GM19438 (cell line): ENCODE data around the gene TNF.

Experiments
- ATAC-seq: cut with Tn5 transposase; IDR thresholded peaks from one replicate; pipeline ENCODE4 v1.9.1; 2021; ENCODE audit warnings: low read depth; ENCODE audit not compliant: unreplicated experiment

The TNF gene

GRCh38 chr6:31575335-31575901 is at the start of gene TNF:
Gene TNF, plus strand, starts transcription at chr6:31575565. Its CDS starts 177 bp downstream, at chr6:31575742.
- no peak for ATAC-seq

- no peak for ATAC-seq
These were observed 49.3 kb upstream of the TNF start for GRCh38 chr6:31525932-31526591.

GRCh38 chr6:31528307-31528777 is 47.0 kb upstream of the TNF start:
- no peak for ATAC-seq

- ATAC-seq, result no peak
These were observed 46.5 kb upstream of the TNF start, which contains the start of gene MCCD1 for GRCh38 chr6:31528821-31529328. Gene MCCD1, plus strand, starts transcription at chr6:31528962. Its CDS starts 53 bp downstream, at chr6:31529015.

- no peak for ATAC-seq
These were observed 45.8 kb upstream of the TNF start for GRCh38 chr6:31529329-31530150.

- ATAC-seq, result no peak
These were observed 44.7 kb upstream of the TNF start for GRCh38 chr6:31530659-31531058.

- no peak for ATAC-seq
These were observed 44.2 kb upstream of the TNF start for GRCh38 chr6:31531162-31531561.

- ATAC-seq, result no peak
These were observed 43.4 kb upstream of the TNF start for GRCh38 chr6:31531771-31532643.

- no peak for ATAC-seq
These were observed 42.5 kb upstream of the TNF start for GRCh38 chr6:31532644-31533454.

GRCh38 chr6:31533455-31533841 is 41.9 kb upstream of the TNF start:
- ATAC-seq, result no peak

GRCh38 chr6:31534011-31534410 is 41.4 kb upstream of the TNF start:
- ATAC-seq, result no peak

GRCh38 chr6:31534521-31535040 is 40.8 kb upstream of the TNF start:
- ATAC-seq, result no peak

GRCh38 chr6:31535538-31536324 is 39.6 kb upstream of the TNF start:
- no peak for ATAC-seq

- no peak for ATAC-seq
These were observed 36.5 kb upstream of the TNF start for GRCh38 chr6:31538805-31539400.

- ATAC-seq, result no peak
These were observed 34.7 kb upstream of the TNF start for GRCh38 chr6:31540640-31541039.

- peak; percentile 21 for ATAC-seq
These were observed 34.2 kb upstream of the TNF start for GRCh38 chr6:31541059-31541657.

GRCh38 chr6:31541658-31542521 is 33.5 kb upstream of the TNF start, which contains the start of gene DDX39B:
Gene DDX39B, minus strand, starts transcription at chr6:31542003. Its CDS starts 1,471 bp downstream, at chr6:31540532.
- ATAC-seq, result peak; percentile 52
